ENCODE data around the gene TMEM270.

TMEM270 gene

GRCh38 chr7:73847941-73848723 lies 12.8 kb upstream of the TMEM270 start:
- Histone ChIP-seq H3K23ac (ENCODE audit: low read length in 2 of 2) (no peak overlapping the region), H3K18ac (ENCODE audit: low read depth in 1 of 2, low read length in 2 of 2) (no peak overlapping the region), H2BK12ac (ENCODE audit: low read length in 2 of 2) (no peak overlapping the region), H3K27me3 (ENCODE audit: control insufficient read depth in 1 of 2, insufficient read depth in 1 of 2, low read length in 2 of 2) (no peaks in the 10 kb centered on the region), H4K8ac (ENCODE audit: low read length) (no peak overlapping the region), H3K4me1 (ENCODE audit: control insufficient read depth, insufficient read depth, low read depth, low read length) (peaks cover 25% of the 10 kb centered on the region), H2BK15ac (ENCODE audit: low read depth, poor library complexity, severe bottlenecking) (no peak overlapping the region), H3K36me3 (ENCODE audit: control insufficient read depth in 1 of 2, insufficient read depth in 2 of 2, low read depth in 1 of 2, low read length in 2 of 2) (no peaks in the 10 kb centered on the region), H3K4ac (ENCODE audit: low read depth in 1 of 2, low read length in 2 of 2) (peak overlapping the region in 1 of 2 experiments; percentile 41), H2AK5ac (ENCODE audit: low read length, severe bottlenecking) (peak overlapping the region; percentile 99), H3K79me1 (replicated peaks; ENCODE audit: low read length, poor library complexity, severe bottlenecking) (no peaks in the 10 kb centered on the region), H3K4me3 (ENCODE audit: insufficient read depth in 1 of 2, low read depth in 1 of 2, low read length in 2 of 2) (no peak overlapping the region), H2BK5ac (ENCODE audit: low read depth, low read length, poor library complexity, severe bottlenecking) (no peak overlapping the region), H3K27ac (ENCODE audit: low read length, poor library complexity, severe bottlenecking) (no peak overlapping the region), H4K91ac (ENCODE audit: low read length) (no peak overlapping the region), H3K14ac (ENCODE audit: low read length in 2 of 2) (peak overlapping the region in 1 of 2 experiments; percentile 60), H3K9ac (ENCODE audit: low read length) (no peak overlapping the region), H3K4me2 (ENCODE audit: low read length, poor library complexity, severe bottlenecking) (no peak overlapping the region), H2BK120ac (ENCODE audit: low read depth, low read length) (no peak overlapping the region), H3K9me3 (ENCODE audit: control insufficient read depth, low read length) (no peaks in the 10 kb centered on the region), H2AFZ (ENCODE audit: low read depth, low read length) (no peak overlapping the region)
- DNase-seq: no peak
- 100% methylated on average over 2 of the region's 10 CpGs for WGBS

- peak overlapping the region; percentile 90 for H3K9ac ChIP-seq (ENCODE audit: low read length)
- no peak overlapping the region for H2AK5ac ChIP-seq (ENCODE audit: low read length, severe bottlenecking)
- no peak overlapping the region for H3K23ac ChIP-seq (ENCODE audit: low read length in 2 of 2)
- H4K8ac ChIP-seq (ENCODE audit: low read length): no peak overlapping the region
- H4K91ac ChIP-seq (ENCODE audit: low read length): no peak overlapping the region
- H3K4ac ChIP-seq (ENCODE audit: low read depth in 1 of 2, low read length in 2 of 2): no peak overlapping the region
- H3K79me1 ChIP-seq (replicated peaks; ENCODE audit: low read length, poor library complexity, severe bottlenecking): no peaks in the 10 kb centered on the region
- no peak overlapping the region for H3K14ac ChIP-seq (ENCODE audit: low read length in 2 of 2)
- no peaks in the 10 kb centered on the region for H3K9me3 ChIP-seq (ENCODE audit: control insufficient read depth, low read length)
- DNase-seq: peak; percentile 96
- H3K4me2 ChIP-seq (ENCODE audit: low read length, poor library complexity, severe bottlenecking): no peak overlapping the region
- peak overlapping the region; percentile 94 for H2BK5ac ChIP-seq (ENCODE audit: low read depth, low read length, poor library complexity, severe bottlenecking)
- no peak overlapping the region for H3K4me3 ChIP-seq (ENCODE audit: insufficient read depth in 1 of 2, low read depth in 1 of 2, low read length in 2 of 2)
- no peak overlapping the region for H2BK15ac ChIP-seq (ENCODE audit: low read depth, poor library complexity, severe bottlenecking)
- no peaks in the 10 kb centered on the region for H3K36me3 ChIP-seq (ENCODE audit: control insufficient read depth in 1 of 2, insufficient read depth in 2 of 2, low read depth in 1 of 2, low read length in 2 of 2)
- no peak overlapping the region for H2BK120ac ChIP-seq (ENCODE audit: low read depth, low read length)
- 5% methylated on average over 4 of the region's 4 CpGs for WGBS
- no peak overlapping the region for H2BK12ac ChIP-seq (ENCODE audit: low read length in 2 of 2)
- no peak overlapping the region for H2AFZ ChIP-seq (ENCODE audit: low read depth, low read length)
- H3K18ac ChIP-seq (ENCODE audit: low read depth in 1 of 2, low read length in 2 of 2): peak overlapping the region in 1 of 2 experiments; percentile 34
- peak overlapping the region; percentile 95 for H3K27ac ChIP-seq (ENCODE audit: low read length, poor library complexity, severe bottlenecking)
- H3K4me1 ChIP-seq (ENCODE audit: control insufficient read depth, insufficient read depth, low read depth, low read length): peaks cover 25% of the 10 kb centered on the region
- no peaks in the 10 kb centered on the region for H3K27me3 ChIP-seq (ENCODE audit: control insufficient read depth in 1 of 2, insufficient read depth in 1 of 2, low read length in 2 of 2)
Measured at GRCh38 chr7:73850781-73851207, 10.2 kb upstream of the TMEM270 start.

GRCh38 chr7:73851410-73852338 lies 9.3 kb upstream of the TMEM270 start:
- Histone ChIP-seq H3K4me2 (ENCODE audit: low read length, poor library complexity, severe bottlenecking) (no peak overlapping the region), H2BK120ac (ENCODE audit: low read depth, low read length) (peak overlapping the region; percentile 15), H3K27ac (ENCODE audit: low read length, poor library complexity, severe bottlenecking) (peak overlapping the region; percentile 95), H2AK5ac (ENCODE audit: low read length, severe bottlenecking) (peak overlapping the region; percentile 47), H3K14ac (ENCODE audit: low read length in 2 of 2) (no peak overlapping the region), H4K8ac (ENCODE audit: low read length) (no peak overlapping the region), H2BK15ac (ENCODE audit: low read depth, poor library complexity, severe bottlenecking) (no peak overlapping the region), H3K9me3 (ENCODE audit: control insufficient read depth, low read length) (no peaks in the 10 kb centered on the region), H3K36me3 (ENCODE audit: control insufficient read depth in 1 of 2, insufficient read depth in 2 of 2, low read depth in 1 of 2, low read length in 2 of 2) (no peaks in the 10 kb centered on the region), H3K27me3 (ENCODE audit: control insufficient read depth in 1 of 2, insufficient read depth in 1 of 2, low read length in 2 of 2) (peaks cover 0 to 1% of the 10 kb centered on the region in 2 experiments), H3K18ac (ENCODE audit: low read depth in 1 of 2, low read length in 2 of 2) (peak overlapping the region in 1 of 2 experiments; percentile 28), H2AFZ (ENCODE audit: low read depth, low read length) (no peak overlapping the region), H3K9ac (ENCODE audit: low read length) (peak overlapping the region; percentile 90), H3K4me1 (ENCODE audit: control insufficient read depth, insufficient read depth, low read depth, low read length) (peaks cover 27% of the 10 kb centered on the region), H4K91ac (ENCODE audit: low read length) (no peak overlapping the region), H3K4ac (ENCODE audit: low read depth in 1 of 2, low read length in 2 of 2) (no peak overlapping the region), H3K4me3 (ENCODE audit: insufficient read depth in 1 of 2, low read depth in 1 of 2, low read length in 2 of 2) (no peak overlapping the region), H2BK12ac (ENCODE audit: low read length in 2 of 2) (peak overlapping the region in 1 of 2 experiments; percentile 31), H3K23ac (ENCODE audit: low read length in 2 of 2) (no peak overlapping the region), H3K79me1 (replicated peaks; ENCODE audit: low read length, poor library complexity, severe bottlenecking) (no peaks in the 10 kb centered on the region), H2BK5ac (ENCODE audit: low read depth, low read length, poor library complexity, severe bottlenecking) (peak overlapping the region; percentile 94)
- 33% methylated on average over 5 of the region's 8 CpGs for WGBS
- DNase-seq: peak; percentile 98

GRCh38 chr7:73852500-73852899 lies 8.5 kb upstream of the TMEM270 start:
- Histone ChIP-seq H2BK5ac (ENCODE audit: low read depth, low read length, poor library complexity, severe bottlenecking) (no peak overlapping the region), H2AFZ (ENCODE audit: low read depth, low read length) (no peak overlapping the region), H3K27ac (ENCODE audit: low read length, poor library complexity, severe bottlenecking) (no peak overlapping the region), H3K79me1 (replicated peaks; ENCODE audit: low read length, poor library complexity, severe bottlenecking) (no peaks in the 10 kb centered on the region), H2BK12ac (ENCODE audit: low read length in 2 of 2) (no peak overlapping the region), H3K9ac (ENCODE audit: low read length) (peak overlapping the region; percentile 90), H3K23ac (ENCODE audit: low read length in 2 of 2) (no peak overlapping the region), H3K4me3 (ENCODE audit: insufficient read depth in 1 of 2, low read depth in 1 of 2, low read length in 2 of 2) (no peak overlapping the region), H3K4me2 (ENCODE audit: low read length, poor library complexity, severe bottlenecking) (no peak overlapping the region), H3K14ac (ENCODE audit: low read length in 2 of 2) (no peak overlapping the region), H3K9me3 (ENCODE audit: control insufficient read depth, low read length) (no peaks in the 10 kb centered on the region), H4K91ac (ENCODE audit: low read length) (no peak overlapping the region), H3K36me3 (ENCODE audit: control insufficient read depth in 1 of 2, insufficient read depth in 2 of 2, low read depth in 1 of 2, low read length in 2 of 2) (no peaks in the 10 kb centered on the region), H3K27me3 (ENCODE audit: control insufficient read depth in 1 of 2, insufficient read depth in 1 of 2, low read length in 2 of 2) (peaks cover 0 to 7% of the 10 kb centered on the region in 2 experiments), H3K18ac (ENCODE audit: low read depth in 1 of 2, low read length in 2 of 2) (no peak overlapping the region), H3K4ac (ENCODE audit: low read depth in 1 of 2, low read length in 2 of 2) (no peak overlapping the region), H4K8ac (ENCODE audit: low read length) (no peak overlapping the region), H2AK5ac (ENCODE audit: low read length, severe bottlenecking) (peak overlapping the region; percentile 47), H2BK120ac (ENCODE audit: low read depth, low read length) (no peak overlapping the region), H2BK15ac (ENCODE audit: low read depth, poor library complexity, severe bottlenecking) (no peak overlapping the region), H3K4me1 (ENCODE audit: control insufficient read depth, insufficient read depth, low read depth, low read length) (peaks cover 27% of the 10 kb centered on the region)
- WGBS: 96% methylated on average over 2 of the region's 5 CpGs
- no peak for DNase-seq

Data from mesenchymal stem cell (in vitro differentiated cells and primary cell).